PFSK-1 (cell line): Measurements from ENCODE around the gene MICU1.

ENCODE experiments used
- FOXP2 ChIP-seq: optimal IDR thresholded peaks from 2 replicates; pipeline ENCODE3; 2011; ENCODE audit warnings: borderline replicate concordance, control low read depth, inconsistent platforms; ENCODE audit not compliant: insufficient read depth; ENCODE audit errors: extremely low read length, extremely low read depth
- POLR2AphosphoS5 ChIP-seq: IDR thresholded peaks from 2 replicates; pipeline ENCODE4 v1.6.1; 2012; ENCODE audit warnings: low read depth, mild to moderate bottlenecking, control low read depth, low read length, moderate library complexity
- REST ChIP-seq, 2 experiments: IDR thresholded peaks; 2 replicates each; pipeline versions ENCODE4 v1.6.1 to v1.8.0; 2011 to 2012; ENCODE audit warnings: low read depth in 2 of 2, low read length in 2 of 2, control low read depth in 1 of 2, inconsistent platforms in 1 of 2, mild to moderate bottlenecking in 1 of 2, moderate library complexity in 1 of 2; ENCODE audit not compliant: insufficient read depth in 1 of 2
- SIN3A ChIP-seq: IDR thresholded peaks from 2 replicates; pipeline ENCODE4 v1.6.1; 2012; ENCODE audit warnings: mild to moderate bottlenecking, low read length, moderate library complexity, borderline replicate concordance; ENCODE audit not compliant: insufficient read depth
- TAF1 ChIP-seq: IDR thresholded peaks from 2 replicates; pipeline ENCODE4 v1.6.1; 2012; ENCODE audit warnings: low read length, control low read depth, borderline replicate concordance; ENCODE audit not compliant: insufficient read depth

The MICU1 gene

GRCh38 chr10:72390764-72391163, 235.1 kb downstream of the MICU1 start:
- TF ChIP-seq POLR2AphosphoS5 = no peak
- no peak for TF ChIP-seq REST (IDR thresholded peaks at IDR 0.05; ENCODE audit: insufficient read depth in 1 of 2, low read depth in 2 of 2, low read length in 2 of 2)
- TF ChIP-seq TAF1 = no peak
- TF ChIP-seq FOXP2 = no peak
- no peak for TF ChIP-seq SIN3A

- no peak for TF ChIP-seq SIN3A
- TF ChIP-seq POLR2AphosphoS5 = no peak
- no peak for TF ChIP-seq TAF1
- no peak for TF ChIP-seq REST (IDR thresholded peaks at IDR 0.05; ENCODE audit: insufficient read depth in 1 of 2, low read depth in 2 of 2, low read length in 2 of 2)
- no peak for TF ChIP-seq FOXP2
Observed at GRCh38 chr10:72389716-72390115, 236.2 kb downstream of the MICU1 start.

GRCh38 chr10:72389014-72389413, 236.9 kb downstream of the MICU1 start:
- TF ChIP-seq FOXP2 = no peak
- TF ChIP-seq TAF1 = no peak
- no peak for TF ChIP-seq SIN3A
- TF ChIP-seq REST (IDR thresholded peaks at IDR 0.05; ENCODE audit: insufficient read depth in 1 of 2, low read depth in 2 of 2, low read length in 2 of 2) = no peak
- no peak for TF ChIP-seq POLR2AphosphoS5

GRCh38 chr10:72388062-72388461, 237.8 kb downstream of the MICU1 start:
- TF ChIP-seq FOXP2 (no peak), REST (IDR thresholded peaks at IDR 0.05; ENCODE audit: insufficient read depth in 1 of 2, low read depth in 2 of 2, low read length in 2 of 2) (no peak), SIN3A (no peak), TAF1 (no peak), POLR2AphosphoS5 (no peak)

GRCh38 chr10:72386916-72387586, 238.8 kb downstream of the MICU1 start:
- TF ChIP-seq SIN3A (no peak), REST (IDR thresholded peaks at IDR 0.05; ENCODE audit: insufficient read depth in 1 of 2, low read depth in 2 of 2, low read length in 2 of 2) (no peak), TAF1 (no peak), POLR2AphosphoS5 (no peak), FOXP2 (no peak)
